HG02678 (cell line): ENCODE measurements around the gene PEX10.

Experiments used
- ATAC-seq: cut with Tn5 transposase; IDR thresholded peaks from one replicate; pipeline ENCODE4 v1.9.1; 2021; ENCODE audit warnings: mild to moderate bottlenecking, moderate library complexity; ENCODE audit not compliant: unreplicated experiment

PEX10 gene

DNA sequence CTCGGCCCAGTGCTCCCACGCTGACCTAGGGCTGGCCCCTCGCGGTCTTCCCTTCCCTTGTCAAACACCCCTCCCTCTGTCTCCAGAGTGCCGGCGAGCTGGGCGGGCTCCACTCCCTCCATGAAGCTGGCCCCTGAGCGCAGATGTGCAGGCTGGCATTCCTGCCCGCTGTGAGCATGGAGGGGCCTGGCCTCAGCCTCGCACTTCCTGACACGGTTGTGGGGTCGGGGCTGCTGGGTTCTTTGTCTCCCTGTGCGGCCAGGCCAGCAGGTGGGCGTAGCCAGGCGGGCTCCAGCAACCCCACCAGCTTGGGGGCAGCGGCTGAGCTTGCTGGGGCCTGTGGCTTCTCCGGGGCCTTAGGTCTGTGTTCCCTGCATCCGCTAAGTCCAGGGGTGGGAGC, 14.2 kb upstream of the PEX10 start:
- no peak for ATAC-seq

DNA sequence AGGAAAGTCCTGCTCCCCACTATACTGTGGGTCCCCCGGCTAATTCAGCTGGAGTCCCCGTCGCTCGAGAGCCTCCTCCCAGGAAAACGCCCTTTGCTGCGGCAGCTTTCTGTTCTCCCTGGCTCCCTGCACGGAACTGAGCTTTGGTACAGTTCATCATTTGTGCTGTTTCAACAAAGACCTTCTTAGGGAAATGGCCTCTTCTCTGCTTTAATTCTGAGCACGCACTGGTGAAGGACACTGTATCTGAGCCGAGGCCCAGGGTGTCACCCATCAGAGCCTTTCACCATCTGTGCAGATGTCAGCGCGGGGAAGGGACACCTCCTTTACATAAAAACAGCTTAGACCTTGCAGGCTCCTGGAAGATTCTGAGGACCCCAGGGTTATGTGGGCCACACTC, 13.5 kb upstream of the PEX10 start:
- ATAC-seq, result no peak

- no peak for ATAC-seq
These were observed 10.2 kb upstream of the PEX10 start for GRCh38 chr1:2422523-2422922.

DNA sequence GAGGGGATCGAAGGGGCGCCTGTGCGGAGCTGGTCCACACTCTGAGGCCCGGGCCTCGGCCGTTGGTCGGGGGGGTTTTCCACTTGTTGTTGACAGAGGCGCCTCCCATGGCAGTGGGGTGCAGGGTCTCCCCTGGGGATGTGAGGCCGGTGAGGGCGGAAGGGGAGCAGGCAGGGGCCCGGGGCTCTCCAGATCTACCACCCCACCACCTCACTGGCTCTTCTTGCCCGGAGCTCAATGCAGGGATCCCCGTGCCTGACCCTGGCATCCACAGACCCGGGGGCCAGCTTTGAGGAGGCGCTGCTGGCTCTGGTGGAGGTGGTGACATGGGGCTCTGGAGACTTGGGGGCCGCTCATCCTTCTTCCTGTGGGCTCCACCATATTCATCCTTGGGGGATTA, 7.1 kb upstream of the PEX10 start:
- no peak for ATAC-seq

DNA sequence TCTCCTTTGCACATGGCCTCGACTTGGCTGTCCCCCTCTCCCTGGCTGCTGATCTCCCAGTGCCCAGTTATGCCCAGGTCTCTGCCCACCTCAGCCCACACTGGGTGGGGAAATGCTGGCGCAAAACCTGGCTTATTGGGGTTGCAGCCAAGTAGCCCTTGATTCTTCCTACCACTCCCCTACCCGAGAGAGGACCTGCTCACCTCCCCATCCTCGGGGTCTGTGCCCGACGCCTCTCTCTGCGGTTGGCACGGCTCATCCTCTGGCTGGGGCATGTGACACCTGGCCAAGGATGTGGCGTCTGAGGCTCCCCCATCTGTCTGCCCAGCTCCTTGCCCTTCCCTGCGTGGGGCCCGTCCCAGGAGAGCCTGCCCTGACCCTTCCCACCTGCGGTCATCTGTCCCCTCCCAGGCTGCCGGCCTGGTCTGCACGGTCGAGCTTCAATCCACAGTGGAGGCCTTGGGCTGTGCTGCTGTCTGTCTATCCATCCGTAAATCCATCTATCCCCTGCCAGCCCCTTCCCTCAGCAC, 6.5 kb upstream of the PEX10 start:
- no peak for ATAC-seq

DNA sequence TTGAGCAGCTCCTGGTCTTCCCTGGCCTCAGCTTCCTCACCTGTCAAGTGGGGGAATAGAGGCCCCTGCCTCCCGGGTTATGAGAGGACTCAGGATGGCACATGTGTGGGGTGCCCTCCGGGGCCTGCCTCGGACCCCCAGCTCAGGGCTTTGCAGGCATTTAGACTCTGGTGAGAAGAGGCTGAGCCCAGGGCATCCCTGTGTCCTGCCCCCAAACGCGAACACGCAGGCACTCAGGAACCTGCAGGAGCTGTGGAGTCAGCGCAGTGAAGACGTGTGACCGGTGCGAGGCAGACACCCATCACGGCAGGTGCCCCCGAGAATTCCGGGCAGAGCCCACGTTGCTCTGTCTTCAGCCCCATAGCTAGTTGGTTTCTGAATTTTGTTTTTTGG, 5.5 kb upstream of the PEX10 start:
- no peak for ATAC-seq

DNA sequence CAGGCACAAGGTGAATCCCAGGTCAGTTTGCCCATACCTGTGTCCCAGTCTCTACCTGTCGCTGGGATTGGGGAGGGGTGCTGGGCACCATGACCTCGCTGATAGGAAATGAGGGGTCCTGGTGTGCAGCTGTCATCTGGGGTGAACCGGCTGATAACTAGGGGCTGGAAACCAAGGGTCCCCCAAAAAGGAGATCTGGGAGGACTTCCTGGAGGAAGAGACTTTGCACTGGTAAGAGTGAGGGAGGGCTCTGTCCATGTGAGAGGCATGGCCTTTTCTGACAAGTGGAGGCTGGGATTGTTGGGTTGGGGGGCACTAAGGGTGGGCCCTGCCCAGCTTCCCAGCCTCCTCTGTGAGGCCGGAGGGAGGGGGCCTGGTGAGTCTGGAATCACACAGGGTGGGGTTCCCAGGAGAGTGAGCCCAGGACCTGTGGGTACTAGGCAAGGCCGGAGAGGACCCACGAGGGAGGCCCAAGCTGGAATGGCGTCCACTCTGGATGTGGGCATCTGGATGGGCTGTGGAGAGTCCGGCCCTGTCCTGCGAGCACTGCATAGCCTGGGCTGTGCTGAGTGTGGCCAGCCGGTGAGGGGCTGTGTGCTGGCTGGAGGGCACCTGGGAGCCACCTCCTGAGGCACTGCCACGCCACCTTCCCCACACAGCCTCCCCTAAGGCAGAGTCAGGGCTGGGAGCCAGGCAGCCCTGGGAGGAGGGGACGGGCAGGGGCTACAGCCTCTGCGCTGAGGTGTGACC, 4.9 kb upstream of the PEX10 start:
- ATAC-seq, result no peak

- no peak for ATAC-seq
These were observed 4.0 kb upstream of the PEX10 start for GRCh38 chr1:2416403-2416802.

- ATAC-seq, result no peak
These were observed 3.4 kb upstream of the PEX10 start for GRCh38 chr1:2415801-2416208.

DNA sequence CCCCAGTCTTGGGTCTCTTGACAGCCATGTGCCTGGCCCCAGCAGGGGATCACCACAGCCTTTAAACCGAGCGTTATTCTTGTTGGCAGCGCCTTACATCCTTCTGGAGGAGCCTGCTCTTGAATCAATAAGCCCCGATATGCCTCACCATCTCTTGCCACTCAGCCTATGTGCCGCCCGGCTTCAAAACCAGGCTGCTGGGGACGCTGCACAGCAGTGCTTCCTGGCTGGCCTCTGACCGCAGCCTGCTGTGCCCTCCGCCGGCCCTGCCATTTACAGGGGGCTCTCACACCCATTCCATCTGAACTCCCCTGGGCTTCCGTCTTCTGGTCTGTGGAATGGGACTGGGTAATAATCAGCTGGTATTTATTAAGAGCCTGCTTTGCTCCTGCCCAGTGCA, 3.0 kb upstream of the PEX10 start:
- ATAC-seq, result no peak

GRCh38 chr1:2414297-2414958, 2.1 kb upstream of the PEX10 start:
- ATAC-seq, result no peak

GRCh38 chr1:2413495-2414296, 1.3 kb upstream of the PEX10 start:
- ATAC-seq, result no peak

- peak; percentile 16 for ATAC-seq
These were observed 570 bp upstream of the PEX10 start for GRCh38 chr1:2412773-2413494.

DNA sequence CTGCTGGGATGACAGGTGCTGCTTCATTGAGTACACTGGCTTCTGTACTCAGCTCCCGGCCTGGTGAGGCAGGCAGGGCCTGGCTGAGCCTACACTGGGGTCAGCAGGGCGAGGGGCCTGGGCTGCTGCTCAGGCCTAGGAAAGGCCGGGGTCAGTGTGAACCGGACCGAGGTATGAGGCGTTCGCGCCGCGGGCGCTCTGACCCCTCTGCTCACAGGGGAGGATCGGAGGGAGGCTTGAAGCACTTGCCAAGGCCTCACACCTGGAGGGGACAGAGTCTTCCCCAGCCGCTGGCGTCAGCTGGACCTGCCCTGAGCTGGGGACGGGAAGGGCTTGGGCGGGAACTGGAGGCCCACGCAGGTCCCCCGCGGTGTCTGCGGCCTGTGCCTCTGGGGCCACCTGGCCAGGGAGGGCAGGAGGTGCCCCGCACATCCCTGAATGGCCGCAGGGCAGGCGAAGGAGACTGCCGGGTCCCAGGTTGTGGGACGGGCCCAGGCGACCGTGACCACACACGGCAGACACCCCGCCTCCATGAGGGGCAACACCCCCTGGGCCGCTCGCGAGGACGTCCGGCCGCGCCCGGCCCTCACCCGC, 466 bp downstream of the PEX10 start:
- ATAC-seq, result peak; percentile 31

- no peak for ATAC-seq
These were observed 2.6 kb downstream of the PEX10 start for GRCh38 chr1:2409745-2410144.

- no peak for ATAC-seq
These were observed 3.5 kb downstream of the PEX10 start for GRCh38 chr1:2408859-2409276.

- ATAC-seq, result no peak
These were observed 3.9 kb downstream of the PEX10 start for GRCh38 chr1:2408456-2408855.

DNA sequence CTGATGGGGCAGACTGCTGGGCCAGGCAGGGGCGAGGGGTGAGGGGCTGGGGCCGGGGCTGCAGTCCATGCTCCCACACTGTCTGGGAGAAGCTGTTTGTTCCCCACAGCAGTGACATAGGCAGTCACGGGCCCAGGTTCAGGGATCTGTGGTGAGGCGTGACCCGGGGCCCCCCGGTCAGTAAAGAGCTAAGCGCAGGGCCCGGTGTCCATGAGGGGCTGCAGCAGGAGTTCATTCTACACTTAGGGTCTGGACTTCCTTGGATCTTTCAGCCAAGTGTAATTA, 4.4 kb downstream of the PEX10 start:
- ATAC-seq, result no peak

GRCh38 chr1:2407166-2407990, 5.0 kb downstream of the PEX10 start:
- ATAC-seq, result no peak

GRCh38 chr1:2406451-2407041, 5.8 kb downstream of the PEX10 start:
- no peak for ATAC-seq
